ENCODE data around the gene PCDHA1. TPM values are rescaled to one million over a fixed set of nuclear protein-coding genes. Genes with fewer than 3 reads are reported as not detected.

PCDHA1 gene
- total RNA-seq, 1 experiment from 2014 or later = not detected

GRCh38 chr5:140857177-140857986, 71.4 kb downstream of the PCDHA1 start:
- Histone ChIP-seq H3K9ac (ENCODE audit: low read length) (no peak overlapping the region), H3K36me3 (ENCODE audit: control insufficient read depth in 1 of 2, insufficient read depth in 2 of 2, low read length in 2 of 2) (no peaks in the 10 kb centered on the region), H3K27ac (ENCODE audit: low read depth, low read length) (no peak overlapping the region), H3K4me2 (ENCODE audit: low read length) (no peak overlapping the region), H3K4me1 (ENCODE audit: control insufficient read depth in 1 of 2, insufficient read depth in 2 of 2, low read length in 2 of 2) (no peaks in the 10 kb centered on the region), H3K4me3 (replicated peaks in 1 of 2; ENCODE audit: low read depth in 1 of 2, low read length in 2 of 2) (no peak overlapping the region), H3K79me2 (ENCODE audit: insufficient read depth, low read length) (no peaks in the 10 kb centered on the region), H4K20me1 (ENCODE audit: insufficient read depth) (no peaks in the 10 kb centered on the region), H3K9me3 (ENCODE audit: control insufficient read depth in 1 of 2, insufficient read depth in 1 of 2, low read depth in 1 of 2, low read length in 2 of 2) (no peaks in the 10 kb centered on the region; a peak in 1 of 4 replicates), H2AFZ (ENCODE audit: low read depth, low read length, poor library complexity, severe bottlenecking) (no peak overlapping the region), H3K27me3 (ENCODE audit: insufficient read depth, low read length) (no peaks in the 10 kb centered on the region), H3K9me2 (ENCODE audit: insufficient read depth) (no peaks in the 10 kb centered on the region)
- intact Hi-C loops (cut with micrococcal nuclease) = loop anchor here (10.0 kb wide), 1 partner anchor 707 kb away; no protein-coding TSS in a partner anchor
- TF ChIP-seq CEBPB (IDR thresholded peaks at IDR 0.05; ENCODE audit: low read depth) = no peak
- TF ChIP-seq EZH2phosphoT487 (IDR thresholded peaks at IDR 0.05; ENCODE audit: borderline replicate concordance) = no peak
- no peak for TF ChIP-seq CBX3 (IDR thresholded peaks at IDR 0.05; ENCODE audit: low read depth)
- TF ChIP-seq TCF7L2 (IDR thresholded peaks at IDR 0.05; ENCODE audit: borderline replicate concordance, extremely low read depth, insufficient read depth, insufficient read length) = no peak
- no peak for TF ChIP-seq SIN3A (IDR thresholded peaks at IDR 0.05; ENCODE audit: low read depth)
- TF ChIP-seq ZNF274 (IDR thresholded peaks at IDR 0.05; ENCODE audit: low read depth, low read length) = no peak
- no peak for TF ChIP-seq POLR2AphosphoS5 (IDR thresholded peaks at IDR 0.05; ENCODE audit: low read depth, low read length)
- no peak for TF ChIP-seq RAD21 (IDR thresholded peaks at IDR 0.05; ENCODE audit: low read depth)
- no peak for TF ChIP-seq MAX (IDR thresholded peaks at IDR 0.05)
- TF ChIP-seq, protein P1, sequence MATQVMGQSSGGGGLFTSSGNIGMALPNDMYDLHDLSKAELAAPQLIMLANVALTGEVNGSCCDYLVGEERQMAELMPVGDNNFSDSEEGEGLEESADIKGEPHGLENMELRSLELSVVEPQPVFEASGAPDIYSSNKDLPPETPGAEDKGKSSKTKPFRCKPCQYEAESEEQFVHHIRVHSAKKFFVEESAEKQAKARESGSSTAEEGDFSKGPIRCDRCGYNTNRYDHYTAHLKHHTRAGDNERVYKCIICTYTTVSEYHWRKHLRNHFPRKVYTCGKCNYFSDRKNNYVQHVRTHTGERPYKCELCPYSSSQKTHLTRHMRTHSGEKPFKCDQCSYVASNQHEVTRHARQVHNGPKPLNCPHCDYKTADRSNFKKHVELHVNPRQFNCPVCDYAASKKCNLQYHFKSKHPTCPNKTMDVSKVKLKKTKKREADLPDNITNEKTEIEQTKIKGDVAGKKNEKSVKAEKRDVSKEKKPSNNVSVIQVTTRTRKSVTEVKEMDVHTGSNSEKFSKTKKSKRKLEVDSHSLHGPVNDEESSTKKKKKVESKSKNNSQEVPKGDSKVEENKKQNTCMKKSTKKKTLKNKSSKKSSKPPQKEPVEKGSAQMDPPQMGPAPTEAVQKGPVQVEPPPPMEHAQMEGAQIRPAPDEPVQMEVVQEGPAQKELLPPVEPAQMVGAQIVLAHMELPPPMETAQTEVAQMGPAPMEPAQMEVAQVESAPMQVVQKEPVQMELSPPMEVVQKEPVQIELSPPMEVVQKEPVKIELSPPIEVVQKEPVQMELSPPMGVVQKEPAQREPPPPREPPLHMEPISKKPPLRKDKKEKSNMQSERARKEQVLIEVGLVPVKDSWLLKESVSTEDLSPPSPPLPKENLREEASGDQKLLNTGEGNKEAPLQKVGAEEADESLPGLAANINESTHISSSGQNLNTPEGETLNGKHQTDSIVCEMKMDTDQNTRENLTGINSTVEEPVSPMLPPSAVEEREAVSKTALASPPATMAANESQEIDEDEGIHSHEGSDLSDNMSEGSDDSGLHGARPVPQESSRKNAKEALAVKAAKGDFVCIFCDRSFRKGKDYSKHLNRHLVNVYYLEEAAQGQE (IDR thresholded peaks at IDR 0.05; ENCODE audit: low read depth) = no peak
- no peak for TF ChIP-seq EGR1 (IDR thresholded peaks at IDR 0.05; ENCODE audit: low read depth)
- no peak for TF ChIP-seq JUND (IDR thresholded peaks at IDR 0.05)
- TF ChIP-seq, protein P2, sequence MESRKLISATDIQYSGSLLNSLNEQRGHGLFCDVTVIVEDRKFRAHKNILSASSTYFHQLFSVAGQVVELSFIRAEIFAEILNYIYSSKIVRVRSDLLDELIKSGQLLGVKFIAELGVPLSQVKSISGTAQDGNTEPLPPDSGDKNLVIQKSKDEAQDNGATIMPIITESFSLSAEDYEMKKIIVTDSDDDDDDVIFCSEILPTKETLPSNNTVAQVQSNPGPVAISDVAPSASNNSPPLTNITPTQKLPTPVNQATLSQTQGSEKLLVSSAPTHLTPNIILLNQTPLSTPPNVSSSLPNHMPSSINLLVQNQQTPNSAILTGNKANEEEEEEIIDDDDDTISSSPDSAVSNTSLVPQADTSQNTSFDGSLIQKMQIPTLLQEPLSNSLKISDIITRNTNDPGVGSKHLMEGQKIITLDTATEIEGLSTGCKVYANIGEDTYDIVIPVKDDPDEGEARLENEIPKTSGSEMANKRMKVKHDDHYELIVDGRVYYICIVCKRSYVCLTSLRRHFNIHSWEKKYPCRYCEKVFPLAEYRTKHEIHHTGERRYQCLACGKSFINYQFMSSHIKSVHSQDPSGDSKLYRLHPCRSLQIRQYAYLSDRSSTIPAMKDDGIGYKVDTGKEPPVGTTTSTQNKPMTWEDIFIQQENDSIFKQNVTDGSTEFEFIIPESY (IDR thresholded peaks at IDR 0.05; ENCODE audit: extremely low read depth, insufficient replicate concordance, low read length) = no peak
- TF ChIP-seq YY1 (IDR thresholded peaks at IDR 0.05; ENCODE audit: extremely low read depth, insufficient replicate concordance, low read depth, low read length) = no peak
- no peak for TF ChIP-seq SRF (IDR thresholded peaks at IDR 0.05; ENCODE audit: low read depth)
- no peak for TF ChIP-seq FOSL1 (IDR thresholded peaks at IDR 0.05; ENCODE audit: low read depth)
- no peak for TF ChIP-seq SP1 (IDR thresholded peaks at IDR 0.05; ENCODE audit: low read depth)
- no peak for TF ChIP-seq EZH2 (IDR thresholded peaks at IDR 0.05)
- ATAC-seq = no peak
- DNase-seq (ENCODE audit: low read depth, low spot score) = no peak
- BruUV-seq (replicated peaks) = no TSS peak
- CTCF ChIA-PET = no interaction called here
- RAD21 ChIA-PET (ENCODE audit: low non-redundant PET in 1 of 2, low total read pairs in 2 of 2, uncharacterized antibody in 2 of 2, unreplicated experiment in 2 of 2) = no interaction called here
- POLR2A ChIA-PET = no interaction called here

Measured in HCT116 (cell line).